Type B pancreatic cell (in vitro differentiated cells): ENCODE data around the gene LCAT. TPM values are rescaled to one million over a fixed set of nuclear protein-coding genes. Genes with fewer than 3 reads are reported as not detected.
"Not testable (repeated sequence)": the region's sequence is repeated elsewhere in the genome, so short reads cannot be mapped to it uniquely, and the experiment has no call there.

Source experiments
- DNase-seq: peaks from one replicate; pipeline ENCODE4 v3.0.0; 2021; ENCODE audit warnings: mixed read lengths; ENCODE audit not compliant: unreplicated experiment; ENCODE audit errors: extremely low spot score
- H3K27ac Mint-ChIP-seq: 2 replicates; pipeline ENCODE4 v1.8.0; 2021; ENCODE audit warnings: mild to moderate bottlenecking, mixed read lengths
- H3K27me3 Mint-ChIP-seq: 2 replicates; pipeline ENCODE4 v1.8.0; 2021; ENCODE audit warnings: mixed read lengths
- H3K36me3 Mint-ChIP-seq: 2 replicates; pipeline ENCODE4 v1.8.0; 2021; ENCODE audit warnings: mixed read lengths
- H3K4me1 Mint-ChIP-seq: one replicate; pipeline ENCODE4 v1.8.0; 2021; ENCODE audit warnings: mixed read lengths; ENCODE audit not compliant: unreplicated experiment
- H3K4me3 Mint-ChIP-seq: 2 replicates; pipeline ENCODE4 v1.8.0; 2021; ENCODE audit warnings: mild to moderate bottlenecking, mixed read lengths
- H3K9me3 Mint-ChIP-seq: 2 replicates; pipeline ENCODE4 v1.8.0; 2021; ENCODE audit warnings: mixed read lengths
- total RNA-seq: library from RNA; stranded (reverse); gene quantifications from 2 replicates; pipeline ENCODE4 v1.2.1, GENCODE V29; 2021; ENCODE audit warnings: low replicate concordance
- TF ChIP-seq, protein P1 (sequence below): fragments of 200-600 bp; sonication (generic); conservative IDR thresholded peaks from 2 replicates; pipeline ENCODE4 v1.5.0; 2021; ENCODE audit warnings: antibody characterized with exemption, mild to moderate bottlenecking

The LCAT gene
- total RNA-seq, 1 donor from 2014 or later, result 26.1 TPM

DNA sequence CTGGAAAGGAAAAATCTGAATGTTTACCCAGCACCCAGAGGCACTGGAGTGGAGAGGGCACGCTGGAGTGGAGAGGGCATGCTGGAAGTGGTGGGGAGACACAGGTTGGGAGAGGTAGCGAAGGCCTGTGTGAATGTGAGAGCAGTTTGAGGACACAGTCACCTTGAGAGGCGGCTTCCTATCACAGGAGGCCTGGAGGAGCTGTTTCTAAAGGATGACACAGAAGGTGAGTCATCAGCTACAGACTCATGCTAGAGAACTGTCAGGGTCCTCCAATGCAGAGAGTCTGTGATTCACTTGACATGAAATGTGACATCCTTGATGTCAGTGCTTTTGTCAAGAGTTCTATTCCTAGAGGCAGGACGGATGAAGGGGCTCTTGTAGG, 26.1 kb downstream of the LCAT start:
- peaks cover 11% of the 10 kb centered on the region for H3K4me1 Mint-ChIP-seq
- peaks cover 4% of the 10 kb centered on the region for H3K36me3 Mint-ChIP-seq
- H3K9me3 Mint-ChIP-seq, result no peaks in the 10 kb centered on the region
- no peaks in the 10 kb centered on the region for H3K27me3 Mint-ChIP-seq
- DNase-seq, result no peak
- TF ChIP-seq, protein P1, sequence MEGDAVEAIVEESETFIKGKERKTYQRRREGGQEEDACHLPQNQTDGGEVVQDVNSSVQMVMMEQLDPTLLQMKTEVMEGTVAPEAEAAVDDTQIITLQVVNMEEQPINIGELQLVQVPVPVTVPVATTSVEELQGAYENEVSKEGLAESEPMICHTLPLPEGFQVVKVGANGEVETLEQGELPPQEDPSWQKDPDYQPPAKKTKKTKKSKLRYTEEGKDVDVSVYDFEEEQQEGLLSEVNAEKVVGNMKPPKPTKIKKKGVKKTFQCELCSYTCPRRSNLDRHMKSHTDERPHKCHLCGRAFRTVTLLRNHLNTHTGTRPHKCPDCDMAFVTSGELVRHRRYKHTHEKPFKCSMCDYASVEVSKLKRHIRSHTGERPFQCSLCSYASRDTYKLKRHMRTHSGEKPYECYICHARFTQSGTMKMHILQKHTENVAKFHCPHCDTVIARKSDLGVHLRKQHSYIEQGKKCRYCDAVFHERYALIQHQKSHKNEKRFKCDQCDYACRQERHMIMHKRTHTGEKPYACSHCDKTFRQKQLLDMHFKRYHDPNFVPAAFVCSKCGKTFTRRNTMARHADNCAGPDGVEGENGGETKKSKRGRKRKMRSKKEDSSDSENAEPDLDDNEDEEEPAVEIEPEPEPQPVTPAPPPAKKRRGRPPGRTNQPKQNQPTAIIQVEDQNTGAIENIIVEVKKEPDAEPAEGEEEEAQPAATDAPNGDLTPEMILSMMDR, result no peak
- H3K27ac Mint-ChIP-seq, result peak overlapping the region; percentile 63
- H3K4me3 Mint-ChIP-seq, result no peak overlapping the region

- Mint-ChIP-seq H3K4me3 (no peak overlapping the region), H3K27me3 (no peaks in the 10 kb centered on the region), H3K36me3 (peaks cover 4% of the 10 kb centered on the region), H3K4me1 (peaks cover 9% of the 10 kb centered on the region), H3K27ac (peak overlapping the region; percentile 63), H3K9me3 (no peaks in the 10 kb centered on the region)
- DNase-seq, result no peak
- TF ChIP-seq, protein P1, result no peak
Observed at GRCh38 chr16:67917140-67917851, 26.6 kb downstream of the LCAT start.

GRCh38 chr16:67915831-67916723, 27.8 kb downstream of the LCAT start:
- H3K36me3 Mint-ChIP-seq, result peaks cover 4% of the 10 kb centered on the region
- DNase-seq, result no peak
- TF ChIP-seq, protein P1, result no peak
- H3K4me1 Mint-ChIP-seq, result peaks cover 4% of the 10 kb centered on the region
- H3K4me3 Mint-ChIP-seq, result no peak overlapping the region
- H3K9me3 Mint-ChIP-seq, result no peaks in the 10 kb centered on the region
- H3K27me3 Mint-ChIP-seq, result no peaks in the 10 kb centered on the region
- H3K27ac Mint-ChIP-seq, result peak overlapping the region; percentile 58

DNA sequence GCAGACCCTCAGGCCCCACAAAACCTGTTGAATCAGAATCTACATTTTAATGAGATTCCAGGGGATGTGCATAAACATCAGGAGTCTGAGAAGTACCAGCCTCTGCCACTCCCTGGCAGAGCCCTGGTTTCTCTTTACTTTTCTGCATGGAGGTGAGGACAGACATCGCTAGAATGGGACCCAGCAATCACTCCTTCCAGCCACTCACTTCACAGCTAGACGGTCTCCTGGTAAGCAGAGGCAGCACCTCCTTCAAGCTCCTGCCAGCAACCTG, 28.5 kb downstream of the LCAT start:
- not testable (repeated sequence) for H3K4me3 Mint-ChIP-seq, DNase-seq, H3K9me3 Mint-ChIP-seq, H3K4me1 Mint-ChIP-seq, H3K36me3 Mint-ChIP-seq, H3K27me3 Mint-ChIP-seq
- peak overlapping the region; percentile 58 for H3K27ac Mint-ChIP-seq

- no peaks in the 10 kb centered on the region for H3K27me3 Mint-ChIP-seq
- peak overlapping the region; percentile 52 for H3K27ac Mint-ChIP-seq
- peaks cover 4% of the 10 kb centered on the region for H3K36me3 Mint-ChIP-seq
- no peak overlapping the region for H3K4me3 Mint-ChIP-seq
- no peak for DNase-seq
- H3K4me1 Mint-ChIP-seq, result peaks cover 4% of the 10 kb centered on the region
- TF ChIP-seq, protein P1, result no peak
- H3K9me3 Mint-ChIP-seq, result no peaks in the 10 kb centered on the region
Observed at GRCh38 chr16:67914758-67915495, 29.0 kb downstream of the LCAT start.
